Activated naive CD4-positive, alpha-beta T cell treated with anti-CD3 and anti-CD28 coated beads, Interleukin-2, amount 50 U/mL, for 24 hours (primary cell): Measurements from ENCODE around the gene TECPR1.

Experiments used
- H3K27ac Mint-ChIP-seq: one replicate; pipeline ENCODE4 v1.8.0; 2021; ENCODE audit warnings: mild to moderate bottlenecking, mixed read lengths
- H3K27me3 Mint-ChIP-seq: one replicate; pipeline ENCODE4 v1.8.0; 2021; ENCODE audit warnings: mixed read lengths
- H3K36me3 Mint-ChIP-seq: one replicate; pipeline ENCODE4 v1.8.0; 2021; ENCODE audit warnings: mixed read lengths
- H3K4me1 Mint-ChIP-seq: one replicate; pipeline ENCODE4 v1.8.0; 2021; ENCODE audit warnings: mixed read lengths
- H3K4me3 Mint-ChIP-seq: one replicate; pipeline ENCODE4 v1.8.0; 2021; ENCODE audit warnings: mild to moderate bottlenecking, mixed read lengths
- H3K9me3 Mint-ChIP-seq: one replicate; pipeline ENCODE4 v1.8.0; 2021; ENCODE audit warnings: mixed read lengths

TECPR1 gene

DNA sequence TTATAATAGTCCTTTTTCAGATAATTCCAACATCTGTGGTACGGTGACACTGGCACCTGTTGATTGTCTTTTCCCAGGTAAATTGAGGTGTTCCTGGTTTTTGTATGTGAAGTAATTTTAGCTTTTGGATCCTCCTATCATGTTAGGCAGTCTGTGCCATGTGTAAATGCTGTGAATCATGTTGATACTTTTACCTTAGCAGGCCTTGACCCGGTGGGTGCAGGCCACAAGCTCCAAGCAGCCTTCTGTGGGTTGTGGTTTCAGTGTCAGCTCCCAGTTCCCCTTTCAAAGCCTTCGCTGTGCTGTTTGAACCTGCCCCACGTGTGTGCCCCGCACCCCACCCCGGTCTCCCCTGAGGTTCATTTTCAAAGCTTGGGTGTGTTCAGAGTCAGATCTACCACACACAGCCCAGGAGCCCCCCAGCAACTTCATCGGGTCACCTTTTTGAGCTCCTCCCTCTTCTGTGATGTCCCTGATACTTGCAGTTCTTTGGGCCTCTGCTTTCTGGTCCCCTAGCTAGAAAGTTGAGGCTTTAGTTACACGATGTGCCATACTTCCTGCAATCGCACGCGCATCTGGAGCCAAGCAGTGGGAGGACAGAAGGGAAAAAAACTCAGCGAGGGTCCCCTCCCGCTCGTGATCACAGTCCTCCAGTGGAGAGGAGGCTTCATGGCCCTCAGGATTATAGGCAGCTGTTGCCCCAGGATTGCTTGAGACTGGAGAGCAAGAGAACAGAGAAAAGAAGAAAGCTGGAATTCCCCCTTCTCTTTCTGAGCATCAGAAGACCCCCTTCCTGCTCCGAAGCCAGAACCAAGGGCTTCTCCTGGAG is 49.5 kb downstream of the TECPR1 start:
- H3K9me3 Mint-ChIP-seq, result no peaks in the 10 kb centered on the region
- H3K27me3 Mint-ChIP-seq, result no peaks in the 10 kb centered on the region
- peaks cover 64% of the 10 kb centered on the region for H3K4me1 Mint-ChIP-seq
- H3K36me3 Mint-ChIP-seq, result peaks cover 18% of the 10 kb centered on the region
- H3K27ac Mint-ChIP-seq, result peak overlapping the region; percentile 64
- peak overlapping the region; percentile 31 for H3K4me3 Mint-ChIP-seq

DNA sequence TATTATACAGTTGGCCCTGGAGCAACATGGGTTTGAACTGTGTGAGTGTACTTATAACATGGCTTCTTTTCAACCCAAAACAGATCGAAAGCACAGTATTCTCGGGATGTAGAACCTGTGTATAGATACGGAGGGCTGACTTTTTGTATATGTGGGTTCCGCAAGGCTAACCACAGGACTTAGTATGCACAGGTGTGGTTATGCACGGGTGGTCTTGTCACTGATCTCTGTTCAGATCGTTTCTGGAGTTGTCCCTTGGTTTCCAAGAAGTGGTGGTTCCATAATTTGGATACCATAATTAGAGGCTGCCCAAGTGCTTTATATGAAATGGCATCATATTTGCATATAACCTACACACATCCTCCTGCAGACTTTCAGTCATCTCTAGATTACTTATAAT is 51.7 kb downstream of the TECPR1 start:
- Mint-ChIP-seq H3K27ac (peak overlapping the region; percentile 14), H3K27me3 (no peaks in the 10 kb centered on the region), H3K4me1 (peaks cover 59% of the 10 kb centered on the region), H3K4me3 (no peak overlapping the region), H3K9me3 (no peaks in the 10 kb centered on the region), H3K36me3 (peaks cover 11% of the 10 kb centered on the region)

DNA sequence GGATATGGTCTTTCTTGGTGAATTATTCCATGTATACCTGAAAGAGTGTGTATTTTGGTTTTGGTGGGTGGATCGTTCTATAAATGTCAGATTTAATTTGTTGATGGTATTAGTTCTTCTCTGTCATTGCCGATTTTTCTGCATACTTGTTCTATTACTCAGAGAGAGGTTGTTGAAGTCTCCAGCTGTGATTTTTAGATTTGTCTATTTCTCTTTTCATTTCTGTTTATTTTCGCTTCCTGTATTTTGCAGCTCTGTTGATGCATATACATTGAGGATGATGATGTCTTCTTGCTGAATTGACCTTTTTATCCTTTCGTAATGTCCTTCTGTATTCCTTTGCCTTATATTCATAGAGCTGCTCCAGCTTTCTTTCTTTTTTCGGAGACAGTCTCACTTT is 52.9 kb downstream of the TECPR1 start:
- Mint-ChIP-seq H3K4me1 (peaks cover 48% of the 10 kb centered on the region), H3K27ac (peak overlapping the region; percentile 53), H3K36me3 (peaks cover 11% of the 10 kb centered on the region), H3K9me3 (no peaks in the 10 kb centered on the region), H3K4me3 (no peak overlapping the region), H3K27me3 (no peaks in the 10 kb centered on the region)

DNA sequence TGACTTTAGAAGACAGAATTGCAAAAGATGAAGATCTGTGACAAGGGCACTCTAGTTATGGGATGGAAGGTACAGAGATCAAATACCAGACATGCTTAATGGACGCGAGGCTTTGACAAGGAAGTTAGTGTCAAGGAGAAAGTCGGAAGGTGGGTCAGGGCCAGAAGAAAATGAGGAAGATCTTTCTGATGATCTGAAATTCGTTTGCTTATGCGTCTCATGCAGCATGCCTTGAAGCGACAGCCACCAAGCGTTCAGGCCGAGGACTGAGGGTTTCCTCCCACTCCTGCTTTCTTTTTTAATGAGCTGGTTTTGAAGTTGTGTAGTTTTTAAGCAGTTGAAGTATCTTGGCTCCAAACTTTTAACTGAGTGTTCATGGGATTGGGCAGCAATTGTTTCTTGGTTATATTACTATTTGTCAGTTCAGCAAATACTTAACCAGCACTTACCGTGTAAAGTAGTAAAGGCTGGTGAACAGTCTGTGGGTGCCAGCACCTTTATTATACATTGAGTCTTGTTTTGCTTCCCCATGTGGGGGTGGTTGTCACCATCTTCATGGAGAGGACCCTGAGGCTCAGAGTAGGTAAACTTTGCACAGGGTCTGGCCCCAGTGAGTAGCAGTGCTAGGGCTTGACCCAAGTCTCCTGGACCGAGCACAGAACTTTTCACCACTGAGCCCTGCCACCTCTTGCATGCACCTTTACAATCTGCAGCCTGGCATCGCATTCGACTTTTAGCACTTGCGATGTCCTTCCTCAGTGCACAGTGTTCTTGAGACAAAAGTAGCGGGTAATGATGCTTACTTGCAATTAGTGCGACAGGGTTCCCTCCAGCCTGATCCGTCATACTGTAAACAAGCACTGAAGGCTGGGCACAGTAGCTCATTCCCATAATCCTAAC is 55.1 kb downstream of the TECPR1 start:
- peaks cover 11% of the 10 kb centered on the region for H3K36me3 Mint-ChIP-seq
- H3K9me3 Mint-ChIP-seq, result no peaks in the 10 kb centered on the region
- peaks cover 27% of the 10 kb centered on the region for H3K4me1 Mint-ChIP-seq
- H3K27ac Mint-ChIP-seq, result no peak overlapping the region
- no peaks in the 10 kb centered on the region for H3K27me3 Mint-ChIP-seq
- no peak overlapping the region for H3K4me3 Mint-ChIP-seq

DNA sequence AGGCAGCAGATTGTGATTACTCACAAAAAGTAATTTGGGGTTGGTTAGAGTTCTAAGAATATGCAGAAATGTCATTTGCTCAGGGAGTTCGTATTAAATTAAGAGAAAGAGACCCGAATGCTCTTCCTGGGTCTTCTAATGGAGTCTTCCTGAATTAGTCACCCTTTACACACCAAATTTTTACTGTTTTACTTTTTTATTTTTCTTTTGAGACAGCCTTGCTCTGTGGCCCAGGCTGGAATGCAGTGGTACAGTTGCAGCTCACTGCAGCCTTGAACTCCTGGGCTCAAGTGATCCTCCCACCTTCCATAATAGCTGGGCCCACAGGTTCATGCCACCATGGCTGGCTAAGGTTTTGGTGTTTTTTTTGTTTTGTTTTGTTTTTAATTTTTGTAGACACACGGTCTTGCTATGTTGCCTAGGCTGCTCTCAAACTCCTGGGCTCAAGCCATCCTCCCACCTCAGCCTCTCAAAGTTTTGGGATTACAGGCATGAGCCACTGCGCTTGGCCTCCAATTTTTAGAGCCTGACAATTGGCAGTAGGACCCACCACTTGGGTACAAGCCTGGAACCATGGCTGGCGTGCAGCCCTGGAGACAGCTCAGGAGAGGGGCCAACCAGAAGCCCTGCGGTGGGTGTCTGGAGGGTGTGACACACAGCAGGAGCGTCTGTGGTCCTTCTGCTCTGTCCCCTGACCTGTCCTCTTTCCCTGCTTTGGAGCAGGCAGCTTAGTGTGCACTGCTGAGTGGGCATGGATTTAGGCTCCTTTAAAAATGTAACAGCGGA is 57.2 kb downstream of the TECPR1 start:
- Mint-ChIP-seq H3K4me1 (peaks cover 6% of the 10 kb centered on the region), H3K9me3 (no peaks in the 10 kb centered on the region), H3K27ac (no peak overlapping the region), H3K27me3 (no peaks in the 10 kb centered on the region), H3K36me3 (peaks cover 9% of the 10 kb centered on the region), H3K4me3 (no peak overlapping the region)

DNA sequence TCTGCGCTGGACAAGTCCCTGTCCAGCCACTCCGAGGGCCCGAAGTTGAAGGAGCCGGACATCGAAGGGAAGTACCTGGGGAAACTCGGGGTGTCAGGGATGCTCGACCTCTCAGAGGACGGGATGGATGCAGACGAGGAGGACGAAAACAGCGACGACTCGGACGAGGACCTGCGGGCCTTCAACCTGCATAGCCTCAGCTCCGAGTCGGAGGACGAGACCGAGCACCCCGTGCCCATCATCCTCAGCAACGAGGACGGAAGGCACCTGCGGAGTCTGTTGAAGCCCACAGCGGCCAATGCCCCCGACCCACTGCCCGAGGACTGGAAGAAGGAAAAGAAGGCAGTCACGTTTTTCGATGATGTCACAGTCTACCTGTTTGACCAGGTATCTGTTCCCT is 57.8 kb downstream of the TECPR1 start:
- Mint-ChIP-seq H3K27me3 (no peaks in the 10 kb centered on the region), H3K36me3 (peaks cover 11% of the 10 kb centered on the region), H3K4me1 (peaks cover 4% of the 10 kb centered on the region)

DNA sequence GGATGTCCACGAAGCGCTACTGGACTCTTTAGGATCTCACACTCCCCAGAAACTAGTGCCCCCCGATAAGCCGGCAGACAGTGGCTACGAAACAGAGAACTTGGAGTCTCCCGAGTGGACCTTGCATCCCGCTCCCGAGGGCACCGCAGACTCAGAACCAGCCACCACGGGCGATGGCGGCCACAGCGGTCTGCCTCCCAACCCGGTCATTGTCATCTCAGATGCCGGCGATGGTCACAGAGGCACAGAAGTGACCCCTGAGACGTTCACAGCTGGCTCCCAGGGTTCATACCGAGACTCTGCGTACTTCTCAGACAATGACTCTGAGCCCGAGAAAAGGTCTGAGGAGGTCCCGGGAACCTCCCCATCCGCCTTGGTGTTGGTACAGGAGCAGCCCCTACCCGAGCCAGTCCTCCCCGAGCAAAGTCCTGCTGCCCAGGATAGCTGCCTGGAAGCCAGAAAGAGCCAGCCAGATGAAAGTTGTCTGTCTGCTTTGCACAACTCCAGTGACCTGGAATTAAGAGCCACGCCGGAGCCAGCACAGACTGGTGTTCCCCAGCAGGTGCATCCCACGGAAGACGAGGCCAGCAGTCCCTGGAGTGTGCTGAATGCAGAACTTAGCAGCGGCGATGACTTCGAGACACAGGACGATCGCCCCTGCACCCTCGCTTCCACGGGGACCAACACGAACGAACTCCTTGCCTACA is 58.4 kb downstream of the TECPR1 start:
- Mint-ChIP-seq H3K36me3 (peaks cover 13% of the 10 kb centered on the region), H3K9me3 (no peaks in the 10 kb centered on the region), H3K27me3 (no peaks in the 10 kb centered on the region), H3K4me3 (no peak overlapping the region), H3K4me1 (no peaks in the 10 kb centered on the region), H3K27ac (no peak overlapping the region)

More for the DNA sequence above, 57.8 kb downstream of the TECPR1 start:
- Mint-ChIP-seq H3K9me3 (no peaks in the 10 kb centered on the region), H3K27ac (no peak overlapping the region), H3K4me3 (no peak overlapping the region)

DNA sequence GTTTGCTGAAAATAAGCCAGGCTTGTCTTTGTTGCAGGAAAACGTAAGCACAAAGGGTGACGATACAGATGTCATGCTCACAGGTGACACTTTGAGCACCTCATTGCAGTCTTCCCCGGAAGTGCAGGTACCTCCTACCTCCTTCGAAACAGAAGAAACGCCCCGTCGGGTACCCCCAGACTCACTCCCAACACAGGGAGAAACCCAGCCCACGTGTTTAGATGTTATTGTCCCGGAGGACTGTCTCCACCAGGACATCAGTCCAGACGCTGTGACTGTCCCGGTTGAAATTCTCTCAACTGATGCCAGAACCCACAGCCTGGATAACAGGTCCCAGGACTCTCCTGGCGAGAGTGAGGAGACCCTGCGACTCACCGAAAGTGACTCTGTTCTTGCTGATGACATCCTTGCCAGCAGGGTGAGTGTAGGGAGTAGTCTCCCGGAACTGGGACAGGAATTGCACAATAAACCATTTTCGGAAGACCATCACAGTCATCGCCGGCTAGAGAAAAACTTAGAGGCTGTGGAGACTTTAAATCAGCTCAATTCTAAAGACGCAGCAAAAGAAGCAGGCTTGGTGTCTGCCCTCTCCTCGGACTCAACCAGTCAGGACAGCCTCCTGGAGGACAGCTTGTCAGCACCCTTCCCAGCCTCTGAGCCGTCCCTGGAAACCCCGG is 59.1 kb downstream of the TECPR1 start:
- no peaks in the 10 kb centered on the region for H3K4me1 Mint-ChIP-seq
- peaks cover 15% of the 10 kb centered on the region for H3K36me3 Mint-ChIP-seq
- no peaks in the 10 kb centered on the region for H3K9me3 Mint-ChIP-seq
- H3K27me3 Mint-ChIP-seq, result no peaks in the 10 kb centered on the region
- no peak overlapping the region for H3K27ac Mint-ChIP-seq
- no peak overlapping the region for H3K4me3 Mint-ChIP-seq

DNA sequence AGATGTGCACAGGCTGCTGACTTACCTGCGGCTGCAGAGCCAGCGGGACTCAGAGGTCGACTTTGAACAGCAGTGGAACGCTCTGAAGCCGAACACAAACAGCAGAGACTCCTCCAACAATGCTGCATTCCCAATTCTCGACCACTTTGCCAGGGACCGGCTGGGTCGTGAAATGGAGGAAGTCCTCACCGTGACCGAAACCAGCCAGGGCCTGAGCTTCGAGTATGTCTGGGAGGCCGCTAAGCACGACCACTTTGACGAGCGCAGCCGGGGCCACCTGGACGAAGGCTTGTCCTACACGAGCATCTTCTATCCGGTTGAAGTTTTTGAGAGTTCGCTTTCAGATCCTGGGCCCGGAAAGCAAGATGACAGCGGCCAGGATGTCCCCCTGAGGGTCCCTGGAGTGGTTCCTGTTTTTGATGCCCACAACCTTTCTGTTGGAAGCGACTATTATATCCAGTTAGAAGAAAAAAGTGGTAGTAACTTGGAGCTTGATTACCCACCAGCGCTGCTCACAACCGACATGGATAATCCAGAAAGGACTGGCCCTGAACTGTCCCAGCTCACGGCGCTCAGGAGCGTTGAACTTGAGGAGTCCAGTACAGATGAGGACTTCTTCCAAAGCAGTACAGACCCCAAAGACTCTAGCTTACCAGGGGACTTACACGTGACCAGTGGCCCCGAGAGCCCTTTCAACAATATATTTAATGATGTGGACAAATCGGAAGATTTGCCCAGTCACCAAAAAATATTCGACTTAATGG is 60.2 kb downstream of the TECPR1 start:
- Mint-ChIP-seq H3K27me3 (no peaks in the 10 kb centered on the region), H3K27ac (no peak overlapping the region), H3K4me1 (no peaks in the 10 kb centered on the region), H3K36me3 (peaks cover 14% of the 10 kb centered on the region), H3K9me3 (no peaks in the 10 kb centered on the region), H3K4me3 (no peak overlapping the region)

DNA sequence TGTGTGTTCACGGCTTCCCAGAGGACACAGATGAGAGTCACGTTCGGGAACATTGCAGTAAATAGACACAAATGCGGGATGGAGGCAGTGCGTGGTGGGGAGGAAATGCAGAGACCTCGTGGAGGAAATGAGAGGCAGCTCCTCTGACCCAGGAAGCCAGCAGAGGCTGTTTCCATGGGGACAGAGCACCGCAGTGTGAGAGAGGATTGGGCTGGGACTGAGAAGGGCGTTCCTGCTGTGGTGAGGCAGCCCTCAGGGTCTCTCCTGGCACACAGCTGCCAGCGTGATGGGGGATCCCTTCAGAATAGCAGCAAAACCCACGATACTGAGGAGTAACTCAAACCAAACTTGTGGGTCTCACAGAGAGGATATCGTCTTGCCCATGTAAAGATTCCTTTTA is 62.5 kb downstream of the TECPR1 start:
- H3K4me3 Mint-ChIP-seq, result no peak overlapping the region
- H3K36me3 Mint-ChIP-seq, result peaks cover 14% of the 10 kb centered on the region
- H3K4me1 Mint-ChIP-seq, result no peaks in the 10 kb centered on the region
- H3K27me3 Mint-ChIP-seq, result no peaks in the 10 kb centered on the region
- H3K27ac Mint-ChIP-seq, result peak overlapping the region; percentile 55
- no peaks in the 10 kb centered on the region for H3K9me3 Mint-ChIP-seq

DNA sequence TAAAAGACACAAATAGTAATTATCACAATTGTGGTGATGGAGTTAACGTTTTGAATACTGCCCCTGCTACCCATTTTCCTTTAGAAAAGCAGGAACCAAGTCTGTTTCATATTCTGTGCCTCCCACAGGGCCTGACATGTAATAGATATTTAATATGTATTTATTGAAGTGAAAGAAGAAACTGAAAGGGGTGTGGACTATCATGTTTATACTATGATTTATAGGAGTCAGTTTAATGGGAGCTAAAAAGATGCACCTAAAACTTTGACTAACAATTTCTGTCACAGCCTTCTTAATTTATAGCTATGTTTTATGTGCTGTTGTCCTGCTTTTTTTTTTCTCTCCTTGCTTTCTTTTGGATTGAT is 64.9 kb downstream of the TECPR1 start:
- H3K27me3 Mint-ChIP-seq, result no peaks in the 10 kb centered on the region
- no peaks in the 10 kb centered on the region for H3K9me3 Mint-ChIP-seq
- H3K27ac Mint-ChIP-seq, result peak overlapping the region; percentile 5
- no peak overlapping the region for H3K4me3 Mint-ChIP-seq
- H3K36me3 Mint-ChIP-seq, result peaks cover 14% of the 10 kb centered on the region
- no peaks in the 10 kb centered on the region for H3K4me1 Mint-ChIP-seq

DNA sequence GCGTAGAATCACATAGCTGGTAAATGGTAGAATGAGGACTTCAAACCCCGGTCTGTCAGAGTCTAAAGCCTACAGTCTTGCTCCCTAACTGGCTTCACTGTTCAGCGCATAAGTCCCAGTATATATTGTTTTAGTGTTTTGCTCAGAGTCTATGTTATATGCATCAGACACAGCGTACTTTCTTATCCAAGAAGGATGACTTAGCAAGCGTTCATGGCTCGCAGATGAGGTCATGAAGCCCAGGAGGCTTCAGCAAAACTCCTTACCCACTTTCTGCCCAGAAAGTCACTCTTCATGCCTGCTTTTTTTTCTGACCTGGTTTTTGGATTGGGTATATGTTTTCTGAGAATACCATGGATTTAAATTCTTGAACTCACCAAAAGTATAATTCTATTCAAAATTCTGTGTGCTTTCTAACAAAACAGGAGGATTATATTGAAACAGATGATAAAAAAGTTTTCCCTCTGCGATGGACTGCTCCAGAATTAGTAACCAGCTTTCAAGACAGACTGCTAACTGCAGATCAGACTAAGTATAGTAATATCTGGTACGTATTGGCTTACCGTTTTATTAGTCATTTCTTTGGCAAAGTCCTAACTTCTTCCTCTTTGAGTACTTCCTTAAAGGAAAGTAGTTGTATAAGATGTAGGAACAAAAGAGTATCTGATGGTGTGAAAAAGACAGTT is 65.4 kb downstream of the TECPR1 start:
- H3K36me3 Mint-ChIP-seq, result peaks cover 14% of the 10 kb centered on the region
- H3K4me3 Mint-ChIP-seq, result no peak overlapping the region
- no peaks in the 10 kb centered on the region for H3K27me3 Mint-ChIP-seq
- peak overlapping the region; percentile 5 for H3K27ac Mint-ChIP-seq
- H3K4me1 Mint-ChIP-seq, result no peaks in the 10 kb centered on the region
- no peaks in the 10 kb centered on the region for H3K9me3 Mint-ChIP-seq

DNA sequence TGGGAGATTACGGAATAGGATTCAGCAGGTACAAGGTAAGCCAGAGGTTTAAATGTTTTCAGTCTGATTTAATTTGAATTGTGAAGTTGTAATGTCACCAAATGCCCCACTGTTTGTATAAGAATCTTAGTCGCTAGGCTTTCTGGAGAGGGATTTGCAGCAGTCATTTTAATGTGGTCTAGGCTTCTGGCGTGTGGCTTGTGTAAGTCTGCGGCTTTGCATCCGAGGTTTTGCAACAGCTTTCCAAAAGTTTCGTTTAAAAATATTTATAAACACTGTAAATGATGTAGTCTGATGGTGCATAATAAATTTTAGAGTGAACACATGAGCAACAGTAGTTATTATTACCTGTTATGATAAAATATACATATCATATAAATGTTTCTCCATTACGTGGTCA is 66.9 kb downstream of the TECPR1 start:
- no peaks in the 10 kb centered on the region for H3K27me3 Mint-ChIP-seq
- peaks cover 13% of the 10 kb centered on the region for H3K36me3 Mint-ChIP-seq
- H3K4me3 Mint-ChIP-seq, result no peak overlapping the region
- no peaks in the 10 kb centered on the region for H3K9me3 Mint-ChIP-seq
- no peaks in the 10 kb centered on the region for H3K4me1 Mint-ChIP-seq
- H3K27ac Mint-ChIP-seq, result no peak overlapping the region

DNA sequence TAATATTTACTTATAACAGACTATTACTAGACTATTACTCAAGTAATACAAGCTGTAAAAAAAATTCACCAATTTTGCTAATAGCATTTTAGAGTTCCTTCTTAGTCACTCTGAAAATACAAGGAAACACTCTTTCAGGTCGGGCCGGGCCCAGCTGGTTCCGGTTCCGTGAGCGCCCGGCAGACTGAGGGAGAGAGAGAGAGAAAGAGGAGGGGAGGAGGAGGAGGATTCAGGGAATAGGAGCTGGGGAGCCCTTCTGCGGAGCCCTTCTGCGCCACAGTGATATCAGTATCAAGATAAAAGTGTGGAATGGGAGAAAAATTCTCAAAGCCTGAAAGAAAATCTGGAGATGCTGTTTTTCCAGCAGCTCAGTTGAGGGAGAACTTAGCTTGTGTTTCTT is 71.3 kb downstream of the TECPR1 start:
- no peaks in the 10 kb centered on the region for H3K36me3 Mint-ChIP-seq
- no peaks in the 10 kb centered on the region for H3K27me3 Mint-ChIP-seq
- no peaks in the 10 kb centered on the region for H3K4me1 Mint-ChIP-seq
- H3K9me3 Mint-ChIP-seq, result no peaks in the 10 kb centered on the region
- no peak overlapping the region for H3K27ac Mint-ChIP-seq
- no peak overlapping the region for H3K4me3 Mint-ChIP-seq
